Stimulated activated CD4-positive, alpha-beta T cell treated with anti-CD3 and anti-CD28 coated beads, TNF-alpha, amount 100 ng/mL, for 24 hours (primary cell): Measurements from ENCODE around the gene TPGS2.
"Not testable (repeated sequence)": the region's sequence is repeated elsewhere in the genome, so short reads cannot be mapped to it uniquely, and the experiment has no call there.

Source experiments
- DNase-seq, 3 experiments: peaks; one replicate each; pipeline ENCODE4 v3.0.0-alpha.2; 2020; ENCODE audit warnings: low read depth in 3 of 3

TPGS2 gene

DNA sequence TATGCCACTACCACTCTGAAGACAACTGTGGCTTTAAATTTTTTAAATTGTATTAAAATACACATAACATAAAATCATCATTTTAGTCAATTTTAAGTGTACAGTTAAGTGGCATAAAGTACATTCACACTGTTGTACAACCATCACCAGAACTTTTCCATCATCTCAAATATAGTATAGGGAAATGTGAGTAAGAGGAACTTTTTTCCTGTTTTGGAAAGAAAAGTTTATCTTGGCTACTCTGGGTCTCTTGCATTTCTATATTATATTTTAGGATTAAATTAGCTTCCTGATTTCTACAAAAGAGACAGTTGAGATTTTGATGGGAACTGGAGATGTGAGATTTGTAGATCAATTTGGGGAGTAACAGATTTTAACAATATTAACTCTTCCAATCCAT, 3.3 kb downstream of the TPGS2 start:
- DNase-seq = no peak

- no peak for DNase-seq
These were observed 7.1 kb downstream of the TPGS2 start for GRCh38 chr18:36821681-36822080.

GRCh38 chr18:36819621-36820020, 9.2 kb downstream of the TPGS2 start:
- no peak for DNase-seq

DNA sequence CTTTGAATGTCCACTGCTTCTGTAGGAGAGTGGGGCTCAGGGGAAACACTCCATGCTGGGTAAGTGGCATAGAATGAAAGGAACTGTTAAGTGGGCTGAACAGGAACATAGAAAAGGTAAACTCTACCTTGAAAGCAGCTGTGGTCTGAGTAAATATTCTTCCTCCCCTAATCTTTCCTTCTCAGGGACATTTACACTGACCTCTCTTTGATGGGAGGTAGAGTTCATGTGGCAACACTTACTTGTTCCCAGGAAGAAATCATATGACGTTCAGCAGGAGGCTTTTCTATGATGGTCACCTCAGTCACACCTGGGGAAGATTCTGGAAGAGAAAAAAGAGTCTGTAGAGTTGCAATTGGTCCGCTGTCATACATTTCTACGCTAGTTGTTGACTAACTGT, 10.2 kb downstream of the TPGS2 start:
- no peak for DNase-seq

- DNase-seq = no peak
These were observed 11.8 kb downstream of the TPGS2 start for GRCh38 chr18:36817039-36817438.

GRCh38 chr18:36816096-36816495, 12.7 kb downstream of the TPGS2 start:
- DNase-seq = not testable (repeated sequence)

- no peak for DNase-seq
These were observed 13.8 kb downstream of the TPGS2 start for GRCh38 chr18:36814994-36815393.

- no peak for DNase-seq
These were observed 15.0 kb downstream of the TPGS2 start for GRCh38 chr18:36813824-36814223.

DNA sequence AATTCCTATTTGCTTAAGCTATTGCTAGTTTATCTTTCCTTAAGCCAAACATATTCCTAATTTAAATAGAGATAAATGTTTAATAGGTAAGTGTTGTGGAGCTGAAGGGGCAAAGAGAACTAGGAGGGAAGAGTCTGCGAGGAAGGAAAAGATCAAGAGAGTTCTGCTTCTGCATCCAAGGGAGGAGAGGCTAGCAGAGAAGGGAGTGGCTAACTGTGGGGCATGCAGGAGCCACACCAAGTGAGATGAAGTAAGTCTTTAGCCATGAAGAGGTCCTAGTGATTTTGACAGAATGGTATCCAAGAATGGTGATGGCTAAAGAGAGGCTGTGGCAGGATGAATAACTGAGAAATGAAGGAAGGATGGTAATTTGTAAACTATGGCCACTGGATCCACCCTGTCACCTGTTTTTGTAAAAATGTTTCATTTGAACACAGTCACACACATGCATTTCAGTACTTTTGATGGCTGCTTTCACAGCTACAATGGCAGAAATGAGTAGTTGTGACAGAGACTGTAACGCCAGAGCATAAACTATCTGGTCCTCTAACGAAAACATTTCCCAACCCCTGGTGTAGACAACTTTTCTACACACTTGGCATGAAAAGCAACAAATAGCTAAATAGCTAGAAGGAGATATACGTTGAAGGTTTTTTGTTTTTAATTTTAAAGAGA, 15.6 kb downstream of the TPGS2 start:
- no peak for DNase-seq

GRCh38 chr18:36812678-36813077, 16.1 kb downstream of the TPGS2 start:
- DNase-seq = no peak

GRCh38 chr18:36811955-36812354, 16.8 kb downstream of the TPGS2 start:
- no peak for DNase-seq

- no peak for DNase-seq
These were observed 17.4 kb downstream of the TPGS2 start for GRCh38 chr18:36811430-36811829.

GRCh38 chr18:36809590-36810381, 19.0 kb downstream of the TPGS2 start:
- DNase-seq = no peak

- no peak for DNase-seq
These were observed 20.1 kb downstream of the TPGS2 start for GRCh38 chr18:36808681-36809080.

- no peak for DNase-seq
These were observed 23.7 kb downstream of the TPGS2 start for GRCh38 chr18:36805105-36805504.

- DNase-seq = no peak
These were observed 29.9 kb downstream of the TPGS2 start for GRCh38 chr18:36798738-36799473.

DNA sequence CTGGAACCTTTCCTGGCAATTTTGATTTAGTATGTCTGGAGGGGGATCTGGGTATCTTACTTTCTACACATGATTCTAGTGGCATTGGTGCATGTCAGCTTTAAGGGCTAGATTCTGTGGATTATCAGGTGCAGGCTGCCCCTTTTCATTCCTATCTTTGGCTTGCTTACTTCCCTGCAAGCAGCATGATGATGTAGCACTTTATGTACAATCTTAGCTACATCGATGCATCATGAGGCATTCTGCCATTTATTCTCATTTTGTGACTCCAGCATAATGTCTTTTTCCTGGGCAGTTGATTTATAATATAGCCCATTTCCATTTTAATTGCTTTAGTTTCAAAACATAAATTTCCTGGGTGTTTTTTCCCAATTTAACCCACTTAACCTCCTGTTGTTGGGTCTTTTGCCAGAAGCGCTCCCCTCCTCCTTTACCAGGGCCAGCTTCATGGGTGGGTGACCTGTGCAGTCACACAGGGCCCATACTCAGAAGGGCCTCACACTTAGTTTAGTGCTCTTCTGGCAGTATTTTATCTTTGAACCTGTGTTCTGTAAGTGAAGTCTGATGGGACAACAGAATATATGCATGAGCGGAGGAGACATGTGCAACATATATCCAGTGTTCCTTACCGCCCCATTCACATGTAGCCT, 36.0 kb downstream of the TPGS2 start:
- no peak for DNase-seq

- no peak for DNase-seq
These were observed 42.1 kb downstream of the TPGS2 start for GRCh38 chr18:36786686-36787085.

- no peak for DNase-seq
These were observed 45.0 kb downstream of the TPGS2 start for GRCh38 chr18:36783792-36784191.

- no peak for DNase-seq
These were observed 46.1 kb downstream of the TPGS2 start for GRCh38 chr18:36782710-36783109.

DNA sequence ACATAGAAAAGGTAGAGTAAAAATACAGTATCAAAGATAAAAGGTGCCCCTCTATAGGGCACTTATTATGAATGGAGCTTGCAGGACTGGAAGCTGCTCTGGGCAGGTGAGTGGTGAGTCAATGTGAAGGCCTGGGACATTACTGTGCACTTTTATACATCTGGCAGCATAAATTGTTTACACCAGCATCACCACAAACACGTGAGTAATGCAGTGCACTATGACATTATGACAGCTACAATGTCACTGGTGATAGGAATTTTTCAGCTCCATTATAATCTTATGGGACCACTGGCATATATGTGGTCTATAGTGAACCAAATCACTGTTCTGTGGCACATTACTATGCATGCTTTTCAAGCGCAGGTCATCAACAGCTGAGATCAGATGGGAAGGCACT, 48.1 kb downstream of the TPGS2 start:
- DNase-seq = no peak

DNA sequence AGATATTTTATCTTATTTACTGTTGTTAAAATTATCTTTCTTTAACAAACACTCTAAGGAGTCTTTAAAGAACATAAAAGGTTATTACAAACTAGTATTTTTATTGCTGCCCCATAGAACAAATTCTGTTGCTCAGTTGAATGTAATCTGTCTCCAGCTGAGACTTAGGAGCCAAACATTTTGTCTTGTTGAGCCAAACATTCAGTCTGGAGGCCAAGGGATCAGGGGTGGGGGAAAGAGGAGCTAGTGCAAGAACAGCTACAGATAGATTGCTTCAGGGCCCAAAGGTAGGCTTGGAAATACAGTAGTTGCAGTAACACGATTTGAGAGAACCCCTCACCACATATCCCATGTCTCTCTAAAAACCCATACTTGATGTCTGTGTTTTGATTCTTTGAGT, 51.2 kb downstream of the TPGS2 start:
- no peak for DNase-seq
